ENCODE data around the gene NPDC1. TPM values are rescaled to one million over a fixed set of nuclear protein-coding genes. Genes with fewer than 3 reads are reported as not detected.

The NPDC1 gene
- total and polyA plus RNA-seq, 2 of the 8 experiments (the other 6 are each of a cell fraction or from before 2014, with no cell fraction given): 26.2 to 44.1 TPM

GRCh38 chr9:137039611-137040366 lies 6.2 kb downstream of the NPDC1 start:
- H3K23ac ChIP-seq (ENCODE audit: insufficient read length): no peak overlapping the region
- H3K56ac ChIP-seq (replicated peaks; ENCODE audit: insufficient read length, low read depth, low read length): no peak overlapping the region
- FAIRE-seq: no peak
- H3K23me2 ChIP-seq (ENCODE audit: low read depth, low read length): no peaks in the 10 kb centered on the region
- H3K4ac ChIP-seq (replicated peaks; ENCODE audit: insufficient read length, low read depth, low read length): no peak overlapping the region
- no peak overlapping the region for H2BK20ac ChIP-seq (ENCODE audit: low read length)
- 85% methylated on average over 22 of the region's 32 CpGs; no CpG with 5 or more reads in 1 of the 2 experiments for WGBS, 2 experiments (ENCODE audit: extremely low coverage in 1 of 2, insufficient coverage in 1 of 2, insufficient read length in 1 of 2, insufficient replicate concordance in 2 of 2, low coverage in 1 of 2, low lambda C conversion rate in 2 of 2, missing lambda C conversion rate in 1 of 2)
- H2AFZ ChIP-seq (ENCODE audit: low read length): no peak overlapping the region
- no peak overlapping the region for H3K14ac ChIP-seq (ENCODE audit: insufficient read length)
- no peak overlapping the region for H3K9ac ChIP-seq (replicated peaks in 1 of 4; ENCODE audit: extremely low read depth in 1 of 4, low read depth in 3 of 4, low read length in 3 of 4)
- H3K79me1 ChIP-seq (ENCODE audit: low read depth, low read length): peaks cover 4% of the 10 kb centered on the region
- H4K8ac ChIP-seq (ENCODE audit: extremely low read depth, insufficient read depth, low read length): no peak overlapping the region
- H3K4me3 ChIP-seq (ENCODE audit: extremely low read depth in 1 of 4, insufficient read depth in 2 of 4, low read depth in 3 of 4, low read length in 4 of 4): no peak overlapping the region
- H3K4me2 ChIP-seq (ENCODE audit: insufficient read depth in 1 of 2, low read depth in 2 of 2, low read length in 2 of 2): no peak overlapping the region
- H3K27ac ChIP-seq (ENCODE audit: low read depth, low read length): no peak overlapping the region
- peaks cover under 1 to 7% (median 4%) of the 10 kb centered on the region in 4 experiments; a peak in 6 of 7 replicates for H3K27me3 ChIP-seq (replicated peaks in 1 of 4; ENCODE audit: control insufficient read depth in 3 of 4, extremely low read depth in 1 of 4, insufficient read depth in 3 of 4, low read length in 3 of 4)
- H2BK120ac ChIP-seq (replicated peaks; ENCODE audit: low read depth, low read length): no peak overlapping the region
- H2BK15ac ChIP-seq (ENCODE audit: low read length): no peak overlapping the region
- no peak overlapping the region for H4K5ac ChIP-seq (ENCODE audit: insufficient read length, low read depth, low read length)
- ChIA-PET CTCF (ENCODE audit: partially characterized antibody) (interaction anchor here (0.6 to 2.0 kb wide), 7 partner anchors 11 to 150 kb away, joined by 3 to 13 read pairs (median 3); partner anchors contain the start of gene ABCA2), POLR2A (ENCODE audit: partially characterized antibody) (no interaction called here)
- peaks cover 5 to 12% of the 10 kb centered on the region in 2 experiments for H4K20me1 ChIP-seq (replicated peaks in 1 of 2; ENCODE audit: control insufficient read depth in 1 of 2, insufficient read depth in 2 of 2, low read length in 2 of 2)
- H2BK5ac ChIP-seq (ENCODE audit: low read depth, low read length): no peak overlapping the region
- H3K18ac ChIP-seq (ENCODE audit: extremely low read depth, low read length): no peak overlapping the region
- H2AK5ac ChIP-seq (ENCODE audit: low read depth, low read length): no peak overlapping the region
- H3K79me2 ChIP-seq (ENCODE audit: control insufficient read depth in 1 of 2, insufficient read depth in 2 of 2, low read length in 2 of 2): peaks cover 0 to 4% of the 10 kb centered on the region in 2 experiments; a peak in 1 of 4 replicates
- H4K91ac ChIP-seq (replicated peaks; ENCODE audit: insufficient read length, low read length): no peak overlapping the region
- no peak overlapping the region for H2BK12ac ChIP-seq (ENCODE audit: low read depth, low read length)
- H3K36me3 ChIP-seq (ENCODE audit: control insufficient read depth in 2 of 4, insufficient read depth in 4 of 4, low read length in 3 of 4): peaks cover 0 to 3% (median 0%) of the 10 kb centered on the region in 4 experiments; a peak in 1 of 8 replicates
- no peak for DNase-seq (ENCODE audit: low read depth in 1 of 2, low spot score in 2 of 2)
- H3K9me3 ChIP-seq (ENCODE audit: insufficient read depth in 2 of 2, low read depth in 1 of 2, low read length in 1 of 2): no peaks in the 10 kb centered on the region
- H3K4me1 ChIP-seq (replicated peaks in 1 of 4; ENCODE audit: control insufficient read depth in 3 of 4, insufficient read depth in 4 of 4, low read length in 3 of 4): peaks cover under 1 to 2% (median 2%) of the 10 kb centered on the region in 4 experiments; a peak in 5 of 7 replicates
- TF ChIP-seq CHD2 (IDR thresholded peaks at IDR 0.05; ENCODE audit: low read length) (no peak), RAD21 (IDR thresholded peaks at IDR 0.05 in 1 of 2, conservative IDR thresholded peaks at IDR 0.05 in 1 of 2; ENCODE audit: low read depth in 2 of 2, low read length in 2 of 2) (no peak), TAF1 (IDR thresholded peaks at IDR 0.05; ENCODE audit: low read depth, low read length) (no peak), JUND (IDR thresholded peaks at IDR 0.05; ENCODE audit: low read length) (no peak), SIN3A (conservative IDR thresholded peaks at IDR 0.05 in 1 of 2, IDR thresholded peaks at IDR 0.05 in 1 of 2; ENCODE audit: low read depth in 1 of 2, low read length in 2 of 2) (no peak), TCF12 (IDR thresholded peaks at IDR 0.05; ENCODE audit: low read depth, low read length) (no peak), ASH2L (IDR thresholded peaks at IDR 0.05; ENCODE audit: low read length) (no peak), HDAC6 (IDR thresholded peaks at IDR 0.05; ENCODE audit: low read depth, low read length) (no peak)
- TF ChIP-seq, protein P1, sequence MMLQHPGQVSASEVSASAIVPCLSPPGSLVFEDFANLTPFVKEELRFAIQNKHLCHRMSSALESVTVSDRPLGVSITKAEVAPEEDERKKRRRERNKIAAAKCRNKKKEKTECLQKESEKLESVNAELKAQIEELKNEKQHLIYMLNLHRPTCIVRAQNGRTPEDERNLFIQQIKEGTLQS (IDR thresholded peaks at IDR 0.05; ENCODE audit: insufficient read depth, low read depth, low read length): no peak
- TF ChIP-seq, protein P2, sequence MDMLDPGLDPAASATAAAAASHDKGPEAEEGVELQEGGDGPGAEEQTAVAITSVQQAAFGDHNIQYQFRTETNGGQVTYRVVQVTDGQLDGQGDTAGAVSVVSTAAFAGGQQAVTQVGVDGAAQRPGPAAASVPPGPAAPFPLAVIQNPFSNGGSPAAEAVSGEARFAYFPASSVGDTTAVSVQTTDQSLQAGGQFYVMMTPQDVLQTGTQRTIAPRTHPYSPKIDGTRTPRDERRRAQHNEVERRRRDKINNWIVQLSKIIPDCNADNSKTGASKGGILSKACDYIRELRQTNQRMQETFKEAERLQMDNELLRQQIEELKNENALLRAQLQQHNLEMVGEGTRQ (IDR thresholded peaks at IDR 0.05; ENCODE audit: low read length): no peak
